ENCODE data around the gene SLC49A4. TPM values are rescaled to one million over a fixed set of nuclear protein-coding genes. Genes with fewer than 3 reads are reported as not detected.

Gene SLC49A4
- total and polyA plus RNA-seq, 11 donors, result 5.6 to 25.4 (median 14.4) TPM

- H3K27ac ChIP-seq, result no peak overlapping the region
- 62 to 80% (median 72%) methylated on average over 5 of the region's 5 CpGs for WGBS, 4 donors
- H3K36me3 ChIP-seq, result no peaks in the 10 kb centered on the region
- DNase-seq, result no peak
- H3K27me3 ChIP-seq, result peaks cover 0 to 32% (median 5%) of the 10 kb centered on the region in 9 donors
- intact Hi-C loops (cut with DNase I), result no loop called here
- H3K4me3 ChIP-seq, result no peak overlapping the region
- H3K4me1 ChIP-seq, result peaks cover 0 to 5% (median 0%) of the 10 kb centered on the region in 12 donors
- TF ChIP-seq POLR2A (IDR thresholded peaks at IDR 0.05) (no peak), CTCF (IDR thresholded peaks at IDR 0.05) (no peak)
- no peak for ATAC-seq
- no peaks in the 10 kb centered on the region for H3K9me3 ChIP-seq
These were observed 123.9 kb downstream of the SLC49A4 start for GRCh38 chr3:122918576-122919290.

GRCh38 chr3:122919291-122919610 lies 124.4 kb downstream of the SLC49A4 start:
- peaks cover 0 to 30% (median 5%) of the 10 kb centered on the region in 9 donors for H3K27me3 ChIP-seq

GRCh38 chr3:122920986-122921385 lies 126.1 kb downstream of the SLC49A4 start:
- peaks cover 0 to 25% (median 5%) of the 10 kb centered on the region in 9 donors for H3K27me3 ChIP-seq
- H3K9me3 ChIP-seq, result no peaks in the 10 kb centered on the region
- H3K27ac ChIP-seq, result no peak overlapping the region
- DNase-seq (no peak), ATAC-seq (no peak)
- no peaks in the 10 kb centered on the region for H3K36me3 ChIP-seq
- TF ChIP-seq CTCF (IDR thresholded peaks at IDR 0.05), result no peak
- no peak for TF ChIP-seq POLR2A (IDR thresholded peaks at IDR 0.05)
- intact Hi-C loops (cut with DNase I), result no loop called here
- peaks cover 0 to 5% (median 0%) of the 10 kb centered on the region in 12 donors for H3K4me1 ChIP-seq
- WGBS, 4 donors, result 76 to 87% (median 81%) methylated on average over 6 of the region's 6 CpGs
- H3K4me3 ChIP-seq, result no peak overlapping the region

More at GRCh38 chr3:122919291-122919610, 124.4 kb downstream of the SLC49A4 start:
- no peak for DNase-seq
- Histone ChIP-seq H3K4me3 (no peak overlapping the region), H3K4me1 (peaks cover 0 to 5% (median 0%) of the 10 kb centered on the region in 12 donors), H3K9me3 (no peaks in the 10 kb centered on the region), H3K27ac (no peak overlapping the region), H3K36me3 (no peaks in the 10 kb centered on the region)
- no peak for ATAC-seq
- 71 to 91% (median 81%) methylated on average over 3 of the region's 3 CpGs for WGBS, 4 donors
- TF ChIP-seq POLR2A (IDR thresholded peaks at IDR 0.05) (no peak), CTCF (IDR thresholded peaks at IDR 0.05) (no peak)
- intact Hi-C loops (cut with DNase I), result no loop called here

GRCh38 chr3:122921791-122922651 lies 127.2 kb downstream of the SLC49A4 start:
- intact Hi-C loops (cut with DNase I), result no loop called here
- no peak for DNase-seq
- H3K27me3 ChIP-seq, result peaks cover 0 to 25% (median 5%) of the 10 kb centered on the region in 9 donors
- peaks cover 0 to 5% (median 0%) of the 10 kb centered on the region in 12 donors for H3K4me1 ChIP-seq
- 47 to 76% (median 53%) methylated on average over 34 to 68 of the region's 68 CpGs for WGBS, 4 donors
- no peaks in the 10 kb centered on the region for H3K36me3 ChIP-seq
- peak overlapping the region in 1 of 12 donors; percentile 25 for H3K4me3 ChIP-seq
- ATAC-seq, result no peak
- no peak overlapping the region for H3K27ac ChIP-seq
- H3K9me3 ChIP-seq, result no peaks in the 10 kb centered on the region
- TF ChIP-seq POLR2A (IDR thresholded peaks at IDR 0.05) (no peak), CTCF (IDR thresholded peaks at IDR 0.05) (no peak)

Data from heart left ventricle (tissue), 16 donors.